PC-3 (cell line): Measurements from ENCODE around the gene FIZ1.

ENCODE experiments used
- EZH2 ChIP-seq: fragments of 300-600 bp; sonication (generic); IDR thresholded peaks from one replicate; pipeline ENCODE4 v1.6.1; 2017; ENCODE audit warnings: antibody characterized with exemption, mild to moderate bottlenecking, low read length; ENCODE audit not compliant: unreplicated experiment
- EZH2phosphoT487 ChIP-seq: fragments of 300-600 bp; sonication (generic); IDR thresholded peaks from 2 replicates; pipeline ENCODE4 v1.6.1; 2018; ENCODE audit warnings: mild to moderate bottlenecking, antibody characterized with exemption, low read length, borderline replicate concordance
- TF ChIP-seq, protein P1 (sequence below): fragments of 300-600 bp; sonication (generic); conservative IDR thresholded peaks from 2 replicates; pipeline ENCODE4 v1.5.1; 2017; ENCODE audit warnings: antibody characterized with exemption, low read depth, mild to moderate bottlenecking, low read length

- TF ChIP-seq, protein P1, sequence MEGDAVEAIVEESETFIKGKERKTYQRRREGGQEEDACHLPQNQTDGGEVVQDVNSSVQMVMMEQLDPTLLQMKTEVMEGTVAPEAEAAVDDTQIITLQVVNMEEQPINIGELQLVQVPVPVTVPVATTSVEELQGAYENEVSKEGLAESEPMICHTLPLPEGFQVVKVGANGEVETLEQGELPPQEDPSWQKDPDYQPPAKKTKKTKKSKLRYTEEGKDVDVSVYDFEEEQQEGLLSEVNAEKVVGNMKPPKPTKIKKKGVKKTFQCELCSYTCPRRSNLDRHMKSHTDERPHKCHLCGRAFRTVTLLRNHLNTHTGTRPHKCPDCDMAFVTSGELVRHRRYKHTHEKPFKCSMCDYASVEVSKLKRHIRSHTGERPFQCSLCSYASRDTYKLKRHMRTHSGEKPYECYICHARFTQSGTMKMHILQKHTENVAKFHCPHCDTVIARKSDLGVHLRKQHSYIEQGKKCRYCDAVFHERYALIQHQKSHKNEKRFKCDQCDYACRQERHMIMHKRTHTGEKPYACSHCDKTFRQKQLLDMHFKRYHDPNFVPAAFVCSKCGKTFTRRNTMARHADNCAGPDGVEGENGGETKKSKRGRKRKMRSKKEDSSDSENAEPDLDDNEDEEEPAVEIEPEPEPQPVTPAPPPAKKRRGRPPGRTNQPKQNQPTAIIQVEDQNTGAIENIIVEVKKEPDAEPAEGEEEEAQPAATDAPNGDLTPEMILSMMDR = no peak
- no peak for TF ChIP-seq EZH2phosphoT487
- TF ChIP-seq EZH2 = no peak
These were observed 1.8 kb downstream of the FIZ1 start for GRCh38 chr19:55597501-55597921.
